ENCODE data around the gene ZBTB20. TPM values are rescaled to one million over a fixed set of nuclear protein-coding genes. Genes with fewer than 3 reads are reported as not detected.
A peak's percentile ranks its signal among the peaks of the same experiment; 100 is the strongest.

Gene ZBTB20
- total and polyA plus RNA-seq, 2 donors from 2014 or later, result 0.99 to 142 TPM

GRCh38 chr3:114456742-114457141, 690.3 kb downstream of the ZBTB20 start:
- TF ChIP-seq CTCF (IDR thresholded peaks at IDR 0.05; ENCODE audit: borderline replicate concordance, extremely low read depth, insufficient read depth), result no peak
- H3K9ac ChIP-seq (ENCODE audit: low read length in 3 of 3), result no peak overlapping the region
- no peaks in the 10 kb centered on the region for H3K27me3 ChIP-seq (ENCODE audit: control insufficient read depth, insufficient read depth, low read length)
- no peak overlapping the region for H3K27ac ChIP-seq (ENCODE audit: low read depth in 2 of 2, low read length in 2 of 2)
- H3K36me3 ChIP-seq (ENCODE audit: control insufficient read depth in 2 of 3, insufficient read depth in 3 of 3, low read length in 3 of 3), result no peaks in the 10 kb centered on the region
- peaks cover 5 to 7% (median 6%) of the 10 kb centered on the region in 3 donors for H3K4me1 ChIP-seq (ENCODE audit: control insufficient read depth in 2 of 3, insufficient read depth in 2 of 3, low read depth in 1 of 3, low read length in 3 of 3)
- H3K4me3 ChIP-seq (ENCODE audit: low read length in 3 of 3), result no peak overlapping the region
- FAIRE-seq (no peak), DNase-seq (peak in 3 of 5 donors; percentile 32 to 76 (median 75))
- intact Hi-C loops (cut with DNase I), result no loop called here
- no peaks in the 10 kb centered on the region for H3K9me3 ChIP-seq (ENCODE audit: control insufficient read depth in 2 of 3, insufficient read depth in 1 of 3, low read length in 3 of 3)

- intact Hi-C loops (cut with DNase I), result no loop called here
- no peaks in the 10 kb centered on the region for H3K27me3 ChIP-seq (ENCODE audit: control insufficient read depth, insufficient read depth, low read length)
- peaks cover 6 to 8% (median 7%) of the 10 kb centered on the region in 3 donors for H3K4me1 ChIP-seq (ENCODE audit: control insufficient read depth in 2 of 3, insufficient read depth in 2 of 3, low read depth in 1 of 3, low read length in 3 of 3)
- no peak overlapping the region for H3K9ac ChIP-seq (ENCODE audit: low read length in 3 of 3)
- no peak for TF ChIP-seq CTCF (IDR thresholded peaks at IDR 0.05; ENCODE audit: borderline replicate concordance, extremely low read depth, insufficient read depth)
- H3K4me3 ChIP-seq (ENCODE audit: low read length in 3 of 3), result peak overlapping the region in 2 of 3 donors; percentile 51 to 66
- no peak for FAIRE-seq
- H3K9me3 ChIP-seq (ENCODE audit: control insufficient read depth in 2 of 3, insufficient read depth in 1 of 3, low read length in 3 of 3), result no peaks in the 10 kb centered on the region
- no peak overlapping the region for H3K27ac ChIP-seq (ENCODE audit: low read depth in 2 of 2, low read length in 2 of 2)
- no peak for DNase-seq
- no peaks in the 10 kb centered on the region for H3K36me3 ChIP-seq (ENCODE audit: control insufficient read depth in 2 of 3, insufficient read depth in 3 of 3, low read length in 3 of 3)
Measured at GRCh38 chr3:114455432-114455831, 691.7 kb downstream of the ZBTB20 start.

GRCh38 chr3:114454551-114455251, 692.4 kb downstream of the ZBTB20 start:
- peak overlapping the region; percentile 13 to 62 (median 36) for H3K9ac ChIP-seq (ENCODE audit: low read length in 3 of 3)
- H3K4me1 ChIP-seq (ENCODE audit: control insufficient read depth in 2 of 3, insufficient read depth in 2 of 3, low read depth in 1 of 3, low read length in 3 of 3), result peaks cover 6 to 8% (median 7%) of the 10 kb centered on the region in 3 donors
- FAIRE-seq (no peak), DNase-seq (peak in 4 of 5 donors; percentile 38 to 68 (median 56))
- TF ChIP-seq CTCF (IDR thresholded peaks at IDR 0.05; ENCODE audit: borderline replicate concordance, extremely low read depth, insufficient read depth), result peak; percentile 31
- peak overlapping the region in 1 of 2 donors; percentile 8 for H3K27ac ChIP-seq (ENCODE audit: low read depth in 2 of 2, low read length in 2 of 2)
- no peaks in the 10 kb centered on the region for H3K9me3 ChIP-seq (ENCODE audit: control insufficient read depth in 2 of 3, insufficient read depth in 1 of 3, low read length in 3 of 3)
- H3K27me3 ChIP-seq (ENCODE audit: control insufficient read depth, insufficient read depth, low read length), result no peaks in the 10 kb centered on the region
- peak overlapping the region; percentile 51 to 71 (median 66) for H3K4me3 ChIP-seq (ENCODE audit: low read length in 3 of 3)
- intact Hi-C loops (cut with DNase I), result no loop called here
- no peaks in the 10 kb centered on the region for H3K36me3 ChIP-seq (ENCODE audit: control insufficient read depth in 2 of 3, insufficient read depth in 3 of 3, low read length in 3 of 3)

Measured in kidney (tissue), 14 donors.